M059J (cell line): Measurements from ENCODE around the gene PRIMA1. TPM values are rescaled to one million over a fixed set of nuclear protein-coding genes. Genes with fewer than 3 reads are reported as not detected.
A peak's percentile ranks its signal among the peaks of the same experiment; 100 is the strongest.

Experiments used
- DNase-seq: peaks from one replicate; pipeline ENCODE4 v3.0.0-alpha.2; 2012; ENCODE audit warnings: low read depth
- total RNA-seq: library from RNA; depleted of rRNA; stranded (reverse); fragments of >200 nt; shearing (Covaris generic); gene quantifications from 2 replicates; pipeline ENCODE4 v1.2.3, GENCODE V29; 2014

PRIMA1 gene
- total RNA-seq, 1 experiment from 2014 or later, result not detected

DNA sequence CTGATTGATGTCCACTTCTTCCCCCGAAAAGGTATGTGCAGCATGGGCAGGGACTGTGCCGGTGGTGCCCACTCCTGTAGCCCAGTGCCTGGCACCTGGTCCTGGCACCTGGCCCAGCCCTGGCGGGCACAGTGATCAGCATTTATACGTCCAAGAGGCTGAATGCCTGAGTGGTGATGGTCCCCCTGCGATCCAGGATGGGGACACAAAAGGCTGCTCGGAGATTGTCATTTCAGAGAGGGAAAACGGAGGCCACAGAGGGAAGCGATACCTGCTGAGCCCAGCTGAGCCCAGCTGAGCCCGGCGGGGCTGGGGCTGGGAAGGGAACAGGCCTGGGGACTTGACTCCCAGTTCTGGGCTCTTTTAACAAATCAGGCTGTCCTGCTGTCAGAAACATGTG is 55.8 kb downstream of the PRIMA1 start:
- DNase-seq, result no peak

DNA sequence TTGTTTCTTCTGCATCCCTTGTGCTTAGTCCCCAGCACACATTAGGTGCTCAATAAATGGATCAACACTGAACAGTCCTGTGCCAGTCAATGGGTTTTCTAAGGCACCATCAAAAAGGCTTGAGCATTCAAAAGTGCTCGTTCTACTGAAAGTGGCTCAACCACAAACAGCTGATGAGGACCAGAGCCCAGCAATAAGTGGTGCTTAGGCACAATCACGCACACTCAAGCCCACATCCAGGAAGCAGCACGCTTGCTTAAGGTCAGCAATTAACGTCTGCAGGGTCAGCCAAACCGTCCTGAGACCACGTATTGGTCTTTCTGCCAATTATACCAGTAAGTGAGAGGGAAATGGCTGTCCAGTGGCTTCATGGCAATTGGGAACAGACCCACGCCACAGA is 56.5 kb downstream of the PRIMA1 start:
- DNase-seq, result no peak

DNA sequence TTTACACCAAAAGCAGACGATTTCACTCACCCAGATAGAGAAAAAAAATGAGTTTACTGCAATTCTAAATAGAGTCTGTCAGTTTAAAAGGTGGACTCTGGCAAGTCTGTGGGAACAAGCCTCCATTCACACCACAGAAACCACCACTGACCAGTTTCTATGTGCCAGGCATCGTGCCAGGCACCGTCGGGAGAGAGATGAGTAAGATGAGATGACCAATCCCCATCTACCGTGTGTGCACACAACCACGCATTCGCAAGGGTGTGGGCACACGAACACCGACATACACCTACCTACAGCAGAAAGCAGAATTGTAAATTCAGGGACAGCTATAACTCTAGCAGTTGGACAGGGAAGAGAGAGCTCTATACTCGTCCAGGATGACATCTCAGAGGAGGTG is 58.3 kb downstream of the PRIMA1 start:
- DNase-seq, result peak; percentile 11

DNA sequence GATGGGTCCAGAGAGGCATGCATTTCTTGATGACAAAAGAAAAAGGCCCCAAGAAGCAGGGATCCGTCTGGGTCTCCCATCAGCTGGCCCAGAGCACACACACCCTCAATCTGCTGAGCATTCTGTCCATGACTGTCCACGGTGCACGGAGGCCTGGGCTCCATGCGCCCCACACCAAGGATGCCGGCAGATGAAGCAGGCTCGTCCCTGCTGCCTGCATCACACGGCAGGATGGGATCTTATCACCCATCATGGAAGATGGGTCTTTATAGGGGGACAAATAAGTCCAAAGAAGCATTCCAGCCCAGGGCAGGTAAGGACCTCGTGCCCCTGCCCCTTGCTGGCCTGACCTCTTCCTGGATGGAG is 59.7 kb downstream of the PRIMA1 start:
- DNase-seq, result no peak

DNA sequence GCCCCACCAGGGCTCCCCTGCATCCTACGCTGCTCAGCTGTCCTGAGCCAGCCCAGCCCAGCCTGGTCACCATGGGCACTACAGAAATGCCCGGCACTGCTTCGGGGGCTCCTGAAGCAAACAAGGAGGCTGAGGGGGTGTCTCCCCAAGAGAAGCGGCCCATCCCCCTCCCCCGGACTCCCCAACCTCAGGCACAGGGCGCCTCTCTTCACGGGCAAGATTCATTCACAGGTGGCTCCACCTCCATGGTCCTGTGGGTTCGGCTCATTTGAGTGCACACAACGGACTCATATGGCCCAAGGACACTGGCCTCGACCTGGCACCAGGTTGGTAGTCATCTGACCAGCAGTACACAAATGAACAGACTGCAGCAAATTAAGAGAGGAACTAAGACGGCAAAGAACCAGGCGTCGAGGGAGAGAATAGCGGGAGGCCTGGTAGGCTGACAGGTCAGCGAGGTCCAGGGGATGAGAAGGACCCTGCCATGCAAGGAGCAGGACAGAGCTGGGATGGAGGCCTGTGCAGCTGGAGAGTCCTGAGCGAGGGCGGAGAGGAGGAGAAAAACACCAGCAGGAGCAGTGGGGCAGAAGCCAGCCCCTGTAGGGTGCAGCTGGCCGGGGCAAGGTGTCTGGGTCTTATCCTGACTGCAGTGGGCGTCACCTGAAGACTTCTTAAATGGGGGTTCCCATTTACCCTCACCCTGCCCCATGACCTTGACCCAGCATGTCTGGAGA is 60.2 kb downstream of the PRIMA1 start:
- DNase-seq, result no peak

DNA sequence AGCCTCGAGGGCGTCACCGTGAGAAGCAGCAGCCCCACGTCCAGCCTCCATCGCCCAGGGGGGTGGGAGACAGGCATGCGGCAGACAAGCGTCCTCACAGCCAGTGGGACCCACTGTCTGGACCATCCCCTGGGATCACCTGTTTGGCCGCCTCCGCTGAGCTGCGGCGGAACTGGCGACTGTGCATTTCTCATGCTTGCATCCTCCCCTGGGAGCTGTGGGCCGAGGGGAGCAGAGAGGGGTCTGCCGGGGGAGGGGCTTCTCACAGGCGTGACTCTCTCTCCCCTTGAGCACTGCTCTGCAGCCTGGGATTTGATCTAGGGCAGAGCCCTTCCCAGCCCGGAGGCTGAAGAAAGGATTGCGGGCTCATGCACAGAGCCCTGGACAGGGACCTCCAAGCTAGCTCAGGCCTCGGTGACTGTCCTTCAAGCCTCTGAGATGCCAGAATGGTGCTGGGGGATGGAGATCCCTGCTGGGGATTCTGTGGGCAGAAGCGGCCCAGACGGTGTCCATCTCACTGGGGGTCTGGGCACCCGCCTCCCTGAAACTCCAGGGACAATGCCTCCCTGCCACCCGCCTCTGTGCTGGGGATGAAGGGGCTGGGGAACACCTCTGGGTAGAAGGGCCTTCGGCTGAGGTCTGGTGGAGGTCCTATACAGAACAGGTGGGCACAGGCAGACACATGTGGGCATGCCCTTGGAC is 61.1 kb downstream of the PRIMA1 start:
- DNase-seq, result no peak

DNA sequence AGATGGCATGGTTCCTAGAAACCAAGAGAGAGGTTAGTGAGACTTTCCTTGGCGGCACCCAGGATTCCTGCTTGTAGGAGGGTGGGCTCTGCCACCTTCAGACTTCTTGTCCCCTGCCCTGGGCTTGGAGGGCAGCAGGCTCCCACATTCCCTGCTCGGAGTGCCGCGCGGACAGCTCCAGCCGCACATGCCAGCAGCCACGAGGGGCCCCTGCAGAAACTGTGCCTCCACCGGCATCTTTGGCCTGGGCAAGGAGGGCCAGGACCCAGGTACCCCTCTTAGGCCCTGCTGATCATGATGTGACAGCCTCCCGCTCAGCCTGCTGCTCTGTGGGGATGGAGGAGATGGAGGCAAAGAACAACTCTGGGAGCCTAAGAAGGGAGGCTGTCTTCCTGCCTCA is 62.3 kb downstream of the PRIMA1 start:
- no peak for DNase-seq

DNA sequence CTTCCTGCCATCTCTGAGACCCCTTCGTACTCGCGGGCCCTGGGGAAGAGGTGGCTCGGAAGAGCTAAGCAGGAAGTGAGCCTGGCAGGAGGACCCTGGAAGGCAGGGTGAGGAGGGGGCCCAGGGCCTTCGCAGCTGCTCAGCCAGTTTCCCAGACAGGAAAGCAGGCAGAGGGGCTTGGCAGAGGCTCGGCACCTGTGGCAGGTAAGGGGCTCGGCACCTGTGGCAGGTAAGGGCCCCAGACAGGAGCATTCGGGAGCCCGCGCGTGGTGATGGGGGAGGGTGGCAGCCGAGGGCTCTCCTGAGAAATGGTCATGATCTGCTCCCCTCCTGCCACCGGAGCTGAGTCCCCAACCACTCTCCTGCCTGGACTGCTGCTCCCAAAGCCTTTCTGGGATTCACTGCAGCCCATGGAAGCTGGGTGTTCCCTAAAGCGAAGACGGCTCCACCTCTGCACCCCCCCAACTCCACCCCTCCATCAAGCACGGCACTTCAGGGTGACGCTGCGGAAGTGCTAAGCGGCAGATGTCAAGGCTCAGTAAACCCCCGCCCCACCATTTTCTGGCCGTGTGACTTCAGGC is 63.2 kb downstream of the PRIMA1 start:
- no peak for DNase-seq

DNA sequence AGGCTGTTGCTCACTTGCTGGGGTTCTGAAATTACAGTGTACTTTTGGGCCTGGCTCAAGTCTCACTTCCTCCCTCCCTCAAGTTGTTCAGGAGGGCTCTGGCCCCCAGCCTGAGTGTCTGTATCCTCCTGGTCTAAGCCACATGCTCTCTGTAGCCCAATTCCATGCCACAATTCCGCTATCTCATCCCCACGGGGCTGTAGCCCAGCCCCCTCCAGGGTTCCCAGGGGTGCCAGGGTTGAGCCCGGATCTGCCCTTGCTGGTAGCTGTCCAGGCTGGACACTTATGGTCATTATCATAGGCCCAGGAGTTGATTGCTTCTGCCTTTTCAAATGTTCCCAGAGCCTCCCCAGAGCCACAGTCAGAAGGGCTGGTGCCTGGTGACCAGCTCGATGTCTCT is 65.3 kb downstream of the PRIMA1 start:
- no peak for DNase-seq

DNA sequence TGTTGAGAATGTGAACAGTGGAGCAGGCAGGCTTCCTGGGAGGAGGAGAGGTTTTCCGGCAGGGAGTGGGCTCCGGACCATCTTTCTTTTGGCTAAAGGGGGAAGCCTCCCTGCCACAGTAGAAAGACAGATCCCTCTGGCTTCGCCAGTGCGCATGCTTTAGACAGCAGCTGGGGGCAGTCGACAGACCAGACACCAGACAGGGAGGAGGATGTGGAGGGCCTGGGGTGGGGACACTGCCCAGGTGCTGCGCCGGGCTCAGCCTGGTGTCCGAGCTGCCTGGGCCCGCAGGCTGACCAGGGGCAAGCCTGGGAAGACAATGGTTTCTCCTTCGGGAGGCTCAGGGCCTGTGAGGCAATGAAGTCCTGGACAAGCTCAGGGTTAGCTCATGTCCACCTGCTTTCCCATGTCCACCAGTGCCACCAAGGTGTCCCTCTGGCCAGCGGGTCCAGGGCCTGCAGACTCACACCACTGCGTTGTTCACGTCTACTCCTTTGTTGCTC is 67.3 kb downstream of the PRIMA1 start:
- no peak for DNase-seq

DNA sequence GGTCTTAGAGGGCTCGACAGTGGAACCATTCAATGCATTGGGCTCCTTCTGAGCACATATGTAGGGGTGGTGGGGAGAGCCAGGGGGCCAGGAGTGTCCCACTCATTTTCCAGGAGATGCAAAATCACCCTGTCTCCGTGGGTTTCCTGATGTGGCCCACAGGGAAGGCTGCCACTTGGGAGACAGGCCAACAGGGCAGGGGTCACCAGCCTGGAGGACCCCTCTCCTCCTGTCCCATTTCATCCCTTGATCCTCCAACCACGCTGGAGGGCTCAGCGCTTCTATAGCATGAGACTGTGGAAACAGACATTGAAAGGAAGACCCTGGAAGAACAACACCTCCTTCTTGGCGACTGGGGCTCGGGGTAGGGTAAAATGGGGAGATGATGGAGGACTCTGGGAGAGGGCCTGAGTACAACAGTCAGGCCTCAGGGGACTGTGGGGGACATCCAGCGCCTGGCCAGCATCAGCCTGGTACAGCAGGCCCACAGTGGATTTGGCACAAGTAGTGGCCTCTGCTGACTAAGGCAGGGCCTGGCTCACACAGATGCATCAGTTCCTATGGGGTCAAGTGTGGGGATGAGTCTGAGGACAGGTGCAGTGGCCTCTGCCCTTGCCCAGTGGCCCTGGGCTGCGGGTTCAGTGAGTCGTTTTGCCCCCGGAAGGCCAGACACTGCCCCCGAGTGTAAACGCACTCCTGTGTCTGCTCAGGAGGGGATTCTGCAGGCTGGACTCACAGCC is 68.0 kb downstream of the PRIMA1 start:
- DNase-seq, result no peak

DNA sequence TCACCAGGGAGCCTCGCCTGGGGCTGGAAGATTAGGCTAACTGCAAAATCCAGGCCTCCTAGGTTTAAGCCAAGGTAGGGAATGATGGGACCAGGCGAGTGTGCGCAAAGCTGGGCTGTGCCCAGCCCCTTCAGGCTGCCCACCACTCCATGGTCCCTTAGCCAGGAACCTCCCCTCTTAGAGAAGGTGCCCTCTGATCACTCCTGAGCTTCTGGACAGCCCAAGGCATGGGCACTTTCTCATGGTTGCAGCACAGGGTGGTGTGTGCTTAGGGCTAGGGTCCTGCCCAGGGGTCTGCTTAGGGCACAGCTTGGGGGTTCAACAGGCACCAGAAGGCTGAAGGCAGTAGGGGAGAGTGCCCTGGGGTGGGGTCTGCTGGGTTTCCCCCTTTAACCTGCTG is 69.0 kb downstream of the PRIMA1 start:
- DNase-seq, result no peak

DNA sequence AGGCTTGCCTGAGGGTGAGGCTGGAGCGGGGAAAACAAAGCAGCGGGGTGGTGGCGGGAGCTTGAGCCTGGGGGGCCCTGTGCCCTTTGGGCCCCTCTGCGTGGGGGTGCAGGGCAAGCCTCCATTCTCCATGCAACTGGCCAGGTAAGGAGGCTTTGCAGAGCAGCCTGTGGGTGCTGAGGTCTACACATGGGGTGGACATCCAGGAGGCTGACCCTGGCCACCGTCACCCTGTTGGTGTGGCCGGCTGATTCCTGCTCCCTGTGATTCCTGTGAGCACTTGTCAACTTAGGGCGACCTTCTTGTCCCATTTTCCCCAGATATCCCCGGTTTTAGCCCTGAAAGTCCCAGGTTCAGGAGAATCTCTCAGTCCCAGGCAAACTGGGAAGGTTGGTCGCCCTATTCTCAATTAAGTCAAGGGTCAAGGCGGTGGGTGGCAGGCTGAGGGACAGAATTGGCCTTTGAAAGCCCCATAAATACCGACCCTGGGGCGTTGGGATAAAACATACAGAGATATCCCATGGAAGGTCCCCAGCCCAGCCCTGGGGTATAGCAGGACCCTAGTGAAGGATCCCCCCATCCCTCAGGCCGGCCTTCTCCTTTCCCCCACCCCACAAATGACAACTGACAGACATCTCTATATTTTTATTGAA is 70.5 kb downstream of the PRIMA1 start:
- no peak for DNase-seq

DNA sequence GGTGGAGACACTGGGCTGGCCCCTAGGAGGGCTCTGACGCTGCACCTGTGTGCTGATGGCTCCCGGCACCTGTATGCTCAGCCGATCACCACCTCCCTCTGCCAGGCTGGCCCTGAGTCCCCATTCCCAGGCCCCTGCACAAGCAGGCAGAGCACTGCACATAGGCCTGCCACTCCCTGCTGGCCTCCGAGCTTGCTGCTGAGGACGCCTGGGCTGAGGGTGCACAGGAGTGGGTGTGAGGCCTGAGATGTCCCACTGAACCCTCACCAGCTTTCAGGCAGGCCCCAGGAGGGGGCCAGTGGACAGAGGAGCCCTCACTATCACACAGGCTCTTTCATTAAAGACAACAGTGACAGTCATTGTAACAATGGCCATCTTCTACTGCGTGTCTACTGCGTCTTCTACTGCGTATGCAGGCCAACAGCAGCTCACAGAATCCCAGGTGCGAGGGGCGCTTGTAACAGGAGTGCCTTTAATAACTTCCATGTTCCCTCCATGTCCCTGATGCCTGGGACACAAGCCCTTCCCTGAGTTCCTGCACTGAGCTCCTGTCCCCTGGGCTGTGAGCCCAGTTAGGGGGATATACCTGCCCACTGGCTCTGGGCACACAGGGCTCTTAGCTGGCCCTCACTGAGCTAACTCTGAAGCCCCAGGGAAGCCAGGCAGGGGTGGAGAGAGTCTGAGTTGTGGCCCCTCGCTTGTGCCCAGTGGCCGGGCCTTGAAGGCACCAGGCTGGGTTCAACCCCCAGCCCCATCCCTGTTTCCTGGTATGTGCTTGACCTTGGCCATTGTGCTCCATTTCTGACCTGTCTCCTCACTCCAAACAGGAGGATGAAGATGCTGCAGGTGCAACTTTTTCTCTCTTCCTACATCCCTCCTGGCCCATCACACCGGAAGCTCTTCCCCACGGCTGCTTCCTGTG is 71.3 kb downstream of the PRIMA1 start:
- DNase-seq, result no peak

DNA sequence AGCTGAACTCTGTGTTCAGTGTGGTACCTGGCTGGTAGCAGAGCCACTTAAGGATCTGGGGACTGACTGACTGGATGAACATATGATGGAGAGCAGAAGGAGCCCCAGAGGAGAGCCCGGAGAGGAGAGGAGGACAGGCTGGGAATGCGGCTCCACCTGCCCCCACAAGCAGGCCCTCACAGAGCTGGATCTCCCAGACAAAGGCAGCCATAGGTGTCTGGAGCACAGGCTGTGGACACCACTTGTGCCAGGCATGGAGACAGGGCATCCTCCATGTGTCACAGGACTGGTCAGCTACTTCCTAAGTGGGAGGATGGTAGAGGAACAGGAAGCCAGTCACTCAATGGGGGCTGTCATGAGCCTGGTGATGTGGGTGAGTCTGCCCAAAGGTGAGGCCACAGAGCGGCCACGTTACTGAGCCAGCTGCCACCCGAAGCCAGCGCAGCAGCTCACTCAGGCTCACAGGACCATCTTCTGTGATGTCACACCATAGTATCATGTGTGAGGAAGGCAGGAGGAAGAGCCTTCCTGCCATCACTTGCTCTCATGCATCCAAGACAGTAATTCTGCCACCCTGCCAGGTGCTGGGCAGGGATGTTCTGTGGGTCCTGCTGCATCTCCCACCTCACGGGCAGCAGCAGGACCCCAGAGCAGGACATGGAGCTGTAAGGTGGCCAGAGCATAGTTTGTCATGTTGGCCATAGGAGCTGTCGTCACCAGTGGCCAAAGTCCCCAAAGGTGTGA is 72.1 kb downstream of the PRIMA1 start:
- DNase-seq, result no peak

DNA sequence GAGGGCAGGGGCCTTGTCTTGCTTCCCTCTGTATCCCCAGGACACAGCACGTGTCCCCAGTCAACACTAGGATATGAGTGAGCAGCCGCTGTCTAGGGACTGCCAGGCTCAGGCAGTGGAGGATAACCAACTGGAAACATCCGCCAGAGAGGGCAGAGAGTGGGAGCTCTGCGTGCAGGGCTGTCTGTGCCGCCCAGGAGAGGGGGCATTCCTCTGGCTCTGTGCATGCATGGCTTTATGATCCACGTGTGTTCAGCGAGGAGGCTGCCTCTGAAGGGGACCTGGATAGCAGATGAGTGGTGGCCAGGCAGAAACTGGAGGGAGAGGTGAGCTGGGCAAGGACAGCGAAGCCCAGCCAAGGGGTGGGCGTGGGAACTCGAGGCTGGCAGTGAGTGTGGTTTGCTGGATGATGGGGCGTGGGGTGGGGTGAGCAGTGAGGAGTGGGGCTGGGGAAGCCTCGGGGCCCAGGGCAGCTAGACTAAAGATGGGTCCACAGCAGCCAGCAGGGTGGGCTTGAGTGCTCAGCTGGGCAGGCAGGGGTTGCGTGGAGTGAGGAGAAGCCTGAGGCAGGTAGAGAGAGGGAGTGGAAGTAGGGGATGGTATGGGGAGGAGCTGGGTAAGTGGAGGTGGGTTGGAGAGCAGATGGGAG is 72.9 kb downstream of the PRIMA1 start:
- no peak for DNase-seq

DNA sequence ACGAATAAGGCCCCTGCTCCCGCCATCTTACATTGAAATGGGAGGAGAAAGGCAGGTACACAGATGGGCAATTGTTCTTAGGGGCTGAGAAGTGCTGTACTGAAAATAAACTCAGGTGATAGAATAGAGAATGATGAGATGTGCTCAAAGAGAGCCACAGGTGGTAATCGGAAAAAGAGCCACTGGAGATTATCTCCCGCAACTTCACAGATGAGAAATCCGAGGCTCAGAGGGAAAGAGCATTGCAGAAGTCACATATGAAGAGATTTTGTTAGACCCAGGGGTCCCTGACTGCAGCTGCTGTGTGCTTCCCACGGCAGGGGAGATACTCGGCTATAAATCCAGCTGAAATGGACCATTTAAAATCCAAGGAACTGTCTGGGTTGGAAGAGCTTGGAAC is 73.7 kb downstream of the PRIMA1 start:
- DNase-seq, result no peak

DNA sequence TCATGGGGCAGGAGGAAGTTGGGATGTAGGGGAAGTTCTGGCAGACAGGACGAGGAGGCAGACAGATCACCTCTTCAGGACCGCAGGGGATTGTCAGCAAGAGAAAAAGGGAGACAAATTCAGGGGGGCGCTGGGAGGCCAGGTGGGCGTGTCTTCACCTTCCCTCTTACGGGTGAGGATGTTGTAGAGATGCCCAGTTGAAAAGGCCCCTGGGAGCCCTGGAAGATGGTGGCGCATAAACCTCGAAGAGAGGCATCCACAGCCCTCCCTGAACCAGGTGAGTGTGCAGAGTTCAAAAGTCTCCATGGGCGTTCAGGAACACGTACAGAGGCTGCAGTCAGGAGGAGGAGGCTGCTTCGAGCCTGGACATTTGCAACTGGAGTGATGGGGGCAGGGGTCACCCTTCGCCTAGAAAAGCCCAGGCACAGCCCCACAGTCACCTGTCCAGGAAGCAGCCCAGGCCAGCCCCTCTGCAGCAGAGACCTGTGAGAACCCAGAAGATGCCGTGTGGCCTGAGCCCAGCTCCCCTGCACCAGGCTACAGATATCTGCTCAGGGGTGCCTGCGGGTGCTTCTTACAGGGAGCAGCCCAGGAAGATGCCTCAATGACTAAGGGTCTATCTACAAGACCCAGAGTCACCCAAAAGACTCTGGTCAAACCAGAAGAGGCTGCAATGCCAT is 74.4 kb downstream of the PRIMA1 start:
- DNase-seq, result no peak
